K562 (cell line): ENCODE measurements around the gene LIMS1. TPM values are rescaled to one million over a fixed set of nuclear protein-coding genes. Genes with fewer than 3 reads are reported as not detected.

ENCODE experiments used
- BCL6 ChIP-seq: fragments of 250-450 bp; sonication (Bioruptor Pico); IDR thresholded peaks from 2 replicates; pipeline ENCODE4 v1.4.0; 2020
- BMI1 ChIP-seq: fragments of 150-350 bp; IDR thresholded peaks from 2 replicates; pipeline ENCODE4 v1.6.1; 2014; ENCODE audit warnings: low read length
- HCFC1 ChIP-seq: IDR thresholded peaks from 2 replicates; pipeline ENCODE4 v1.6.1; 2012; ENCODE audit warnings: low read depth, low read length, improper control_type of control experiment
- MTA3 ChIP-seq: fragments of 450-650 bp; formaldehyde crosslinking; IDR thresholded peaks from 2 replicates; pipeline ENCODE4 v1.6.1; 2017; ENCODE audit warnings: mild to moderate bottlenecking, borderline replicate concordance
- NCOA4 ChIP-seq: fragments of 450-650 bp; IDR thresholded peaks from 2 replicates; pipeline ENCODE4 v1.6.1; 2018; ENCODE audit warnings: mild to moderate bottlenecking; ENCODE audit not compliant: partially characterized antibody
- NCOA6 ChIP-seq: fragments of 450-650 bp; IDR thresholded peaks from 2 replicates; pipeline ENCODE4 v1.6.1; 2017; ENCODE audit warnings: mild to moderate bottlenecking
- NONO ChIP-seq, 2 experiments: fragments of 200-400 bp in 1 of 2; fragments of 450-650 bp in 1 of 2; formaldehyde crosslinking in 1 of 2; IDR thresholded peaks; 2 replicates each; pipeline ENCODE4 v1.6.1; 2017; ENCODE audit warnings: low read depth in 2 of 2, mild to moderate bottlenecking in 2 of 2, moderate library complexity in 2 of 2, low read length in 1 of 2
- RBFOX2 ChIP-seq: fragments of 200-400 bp; formaldehyde crosslinking; IDR thresholded peaks from 2 replicates; pipeline ENCODE4 v1.6.1; 2017; ENCODE audit warnings: low read depth, mild to moderate bottlenecking, low read length, moderate library complexity
- RBM34 ChIP-seq: fragments of 200-400 bp; formaldehyde crosslinking; IDR thresholded peaks from 2 replicates; pipeline ENCODE4 v1.6.1; 2018; ENCODE audit warnings: low read length, borderline replicate concordance; ENCODE audit not compliant: insufficient read depth
- SIN3B ChIP-seq: fragments of 450-650 bp; IDR thresholded peaks from 2 replicates; pipeline ENCODE4 v1.6.1; 2017; ENCODE audit warnings: low read depth, mild to moderate bottlenecking, moderate library complexity
- ZBED1 ChIP-seq: IDR thresholded peaks from 2 replicates; pipeline ENCODE4 v1.6.1; 2014
- ZFP1 ChIP-seq: fragments of 450-650 bp; formaldehyde crosslinking; IDR thresholded peaks from 2 replicates; pipeline ENCODE4 v1.4.0; 2020; ENCODE audit warnings: mild to moderate bottlenecking, mixed read lengths
- ZNF316 ChIP-seq: fragments of 450-650 bp; IDR thresholded peaks from 2 replicates; pipeline ENCODE4 v1.6.1; 2016
- ZNF766 ChIP-seq: fragments of 200-800 bp; sonication (Bioruptor generic); conservative IDR thresholded peaks from 2 replicates; pipeline ENCODE4 v1.6.1; 2016; ENCODE audit warnings: missing genetic modification characterization, missing compliant biosample characterization
- ZNF778 ChIP-seq: fragments of 450-650 bp; formaldehyde crosslinking; IDR thresholded peaks from 2 replicates; pipeline ENCODE4 v1.4.0; 2020; ENCODE audit warnings: mild to moderate bottlenecking, moderate library complexity
- polyA plus RNA-seq, 8 experiments: library from polyadenylated mRNA; depleted of rRNA in 4 of 8; stranded (reverse) in 5 of 8; unstranded in 3 of 8; fragments of >200 nt; fragmentation: Nextera tagmentation in 2 of 8; fragmentation: Illumina TruSeq in 1 of 8; extraction: Ambion mirVana in 2 of 8; extraction: Trizol in 1 of 8; gene quantifications; 2 replicates each; pipeline versions ENCODE4 v1.2.1 to v1.2.3, GENCODE V29; 2011 to 2014; ENCODE audit warnings: inconsistent platforms in 1 of 8, missing spikeins in 1 of 8
- total RNA-seq, 7 experiments: library from RNA; depleted of rRNA in 6 of 7; stranded (reverse); fragments of >200 nt in 6 of 7; fragmentation: Illumina TruSeq in 2 of 7; extraction: Trizol in 2 of 7; gene quantifications; 2 replicates each; pipeline versions ENCODE4 v1.2.1 to v1.2.3, GENCODE V29; 2011 to 2021; ENCODE audit warnings: low replicate concordance in 1 of 7
- TF ChIP-seq, protein P1 (sequence below): fragments of 250-450 bp; sonication (Bioruptor Pico); IDR thresholded peaks from 2 replicates; pipeline ENCODE4 v1.4.0; 2020
- TF ChIP-seq, protein P2 (sequence below): sonication (generic); formaldehyde crosslinking; IDR thresholded peaks from 2 replicates; pipeline ENCODE4 v1.9.0; 2022; ENCODE audit warnings: mild to moderate bottlenecking, missing genetic modification reagents
- TF ChIP-seq, protein P3 (sequence below): sonication (generic); formaldehyde crosslinking; IDR thresholded peaks from 2 replicates; pipeline ENCODE4 v1.8.1; 2023; ENCODE audit warnings: mild to moderate bottlenecking, missing genetic modification reagents
- TF ChIP-seq, protein P4 (sequence below): fragments of 250-450 bp; sonication (Bioruptor Pico); IDR thresholded peaks from 2 replicates; pipeline ENCODE4 v1.8.0; 2021; ENCODE audit warnings: mild to moderate bottlenecking, moderate library complexity
- TF ChIP-seq, protein P5 (sequence below): fragments of 450-650 bp; conservative IDR thresholded peaks from 2 replicates; pipeline ENCODE4 v1.6.1; 2016; ENCODE audit warnings: missing genetic modification characterization, low read depth, mild to moderate bottlenecking, missing compliant biosample characterization, moderate library complexity

Gene LIMS1
- total and polyA plus RNA-seq, 9 of the 15 experiments (the other 6 are each of a cell fraction or from before 2014, with no cell fraction given), result 52.8 to 134 (median 81.0) TPM

DNA sequence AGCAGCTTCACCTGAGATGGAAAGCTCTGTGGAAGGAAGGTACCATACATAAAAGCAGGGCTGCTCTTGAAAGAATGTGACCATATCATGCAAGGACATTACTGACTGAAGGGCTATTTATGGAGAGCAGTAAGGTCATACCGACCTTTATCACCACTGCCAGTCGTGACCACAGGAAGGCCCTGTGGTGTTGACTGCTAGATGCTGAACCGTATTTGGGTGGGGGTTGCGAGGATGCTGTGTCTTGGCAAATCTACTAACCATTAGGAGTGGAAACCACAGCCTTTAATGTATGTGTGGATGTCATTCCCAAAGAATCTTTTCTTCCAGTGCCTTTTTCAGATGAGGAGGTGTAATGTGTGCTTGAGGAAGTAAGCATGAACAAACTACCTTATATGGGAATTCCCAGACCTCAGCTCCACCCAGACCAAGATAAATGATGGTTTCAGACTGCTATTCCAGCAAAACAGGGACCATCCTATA is 60.8 kb downstream of the LIMS1 start (continued):
- TF ChIP-seq, protein P1, sequence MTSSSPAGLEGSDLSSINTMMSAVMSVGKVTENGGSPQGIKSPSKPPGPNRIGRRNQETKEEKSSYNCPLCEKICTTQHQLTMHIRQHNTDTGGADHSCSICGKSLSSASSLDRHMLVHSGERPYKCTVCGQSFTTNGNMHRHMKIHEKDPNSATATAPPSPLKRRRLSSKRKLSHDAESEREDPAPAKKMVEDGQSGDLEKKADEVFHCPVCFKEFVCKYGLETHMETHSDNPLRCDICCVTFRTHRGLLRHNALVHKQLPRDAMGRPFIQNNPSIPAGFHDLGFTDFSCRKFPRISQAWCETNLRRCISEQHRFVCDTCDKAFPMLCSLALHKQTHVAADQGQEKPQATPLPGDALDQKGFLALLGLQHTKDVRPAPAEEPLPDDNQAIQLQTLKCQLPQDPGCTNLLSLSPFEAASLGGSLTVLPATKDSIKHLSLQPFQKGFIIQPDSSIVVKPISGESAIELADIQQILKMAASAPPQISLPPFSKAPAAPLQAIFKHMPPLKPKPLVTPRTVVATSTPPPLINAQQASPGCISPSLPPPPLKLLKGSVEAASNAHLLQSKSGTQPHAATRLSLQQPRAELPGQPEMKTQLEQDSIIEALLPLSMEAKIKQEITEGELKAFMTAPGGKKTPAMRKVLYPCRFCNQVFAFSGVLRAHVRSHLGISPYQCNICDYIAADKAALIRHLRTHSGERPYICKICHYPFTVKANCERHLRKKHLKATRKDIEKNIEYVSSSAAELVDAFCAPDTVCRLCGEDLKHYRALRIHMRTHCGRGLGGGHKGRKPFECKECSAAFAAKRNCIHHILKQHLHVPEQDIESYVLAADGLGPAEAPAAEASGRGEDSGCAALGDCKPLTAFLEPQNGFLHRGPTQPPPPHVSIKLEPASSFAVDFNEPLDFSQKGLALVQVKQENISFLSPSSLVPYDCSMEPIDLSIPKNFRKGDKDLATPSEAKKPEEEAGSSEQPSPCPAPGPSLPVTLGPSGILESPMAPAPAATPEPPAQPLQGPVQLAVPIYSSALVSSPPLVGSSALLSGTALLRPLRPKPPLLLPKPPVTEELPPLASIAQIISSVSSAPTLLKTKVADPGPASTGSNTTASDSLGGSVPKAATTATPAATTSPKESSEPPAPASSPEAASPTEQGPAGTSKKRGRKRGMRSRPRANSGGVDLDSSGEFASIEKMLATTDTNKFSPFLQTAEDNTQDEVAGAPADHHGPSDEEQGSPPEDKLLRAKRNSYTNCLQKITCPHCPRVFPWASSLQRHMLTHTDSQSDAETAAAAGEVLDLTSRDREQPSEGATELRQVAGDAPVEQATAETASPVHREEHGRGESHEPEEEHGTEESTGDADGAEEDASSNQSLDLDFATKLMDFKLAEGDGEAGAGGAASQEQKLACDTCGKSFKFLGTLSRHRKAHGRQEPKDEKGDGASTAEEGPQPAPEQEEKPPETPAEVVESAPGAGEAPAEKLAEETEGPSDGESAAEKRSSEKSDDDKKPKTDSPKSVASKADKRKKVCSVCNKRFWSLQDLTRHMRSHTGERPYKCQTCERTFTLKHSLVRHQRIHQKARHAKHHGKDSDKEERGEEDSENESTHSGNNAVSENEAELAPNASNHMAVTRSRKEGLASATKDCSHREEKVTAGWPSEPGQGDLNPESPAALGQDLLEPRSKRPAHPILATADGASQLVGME (CRISPR knock-in tag), result 0 out of 2 replicates have a peak, but pooled peaks have one; percentile 14
- TF ChIP-seq BCL6 (CRISPR knock-in tag), result no peak
- TF ChIP-seq, protein P2, sequence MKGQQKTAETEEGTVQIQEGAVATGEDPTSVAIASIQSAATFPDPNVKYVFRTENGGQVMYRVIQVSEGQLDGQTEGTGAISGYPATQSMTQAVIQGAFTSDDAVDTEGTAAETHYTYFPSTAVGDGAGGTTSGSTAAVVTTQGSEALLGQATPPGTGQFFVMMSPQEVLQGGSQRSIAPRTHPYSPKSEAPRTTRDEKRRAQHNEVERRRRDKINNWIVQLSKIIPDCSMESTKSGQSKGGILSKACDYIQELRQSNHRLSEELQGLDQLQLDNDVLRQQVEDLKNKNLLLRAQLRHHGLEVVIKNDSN (CRISPR knock-in tag), result no peak
- TF ChIP-seq, protein P3, sequence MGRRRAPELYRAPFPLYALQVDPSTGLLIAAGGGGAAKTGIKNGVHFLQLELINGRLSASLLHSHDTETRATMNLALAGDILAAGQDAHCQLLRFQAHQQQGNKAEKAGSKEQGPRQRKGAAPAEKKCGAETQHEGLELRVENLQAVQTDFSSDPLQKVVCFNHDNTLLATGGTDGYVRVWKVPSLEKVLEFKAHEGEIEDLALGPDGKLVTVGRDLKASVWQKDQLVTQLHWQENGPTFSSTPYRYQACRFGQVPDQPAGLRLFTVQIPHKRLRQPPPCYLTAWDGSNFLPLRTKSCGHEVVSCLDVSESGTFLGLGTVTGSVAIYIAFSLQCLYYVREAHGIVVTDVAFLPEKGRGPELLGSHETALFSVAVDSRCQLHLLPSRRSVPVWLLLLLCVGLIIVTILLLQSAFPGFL (CRISPR knock-in tag), result no peak
- no peak for TF ChIP-seq RBM34
- no peak for TF ChIP-seq HCFC1
- no peak for TF ChIP-seq SIN3B
- 0 out of 4 replicates have a peak, but pooled peaks of 1 of the 2 experiments have one; percentile 69 for TF ChIP-seq NONO (IDR thresholded peaks at IDR 0.05; ENCODE audit: low read depth in 2 of 2, low read length in 1 of 2)
- no peak for TF ChIP-seq ZFP1 (CRISPR knock-in tag)
- peak; percentile 54 for TF ChIP-seq RBFOX2
- TF ChIP-seq ZNF778 (CRISPR knock-in tag), result no peak
- TF ChIP-seq ZBED1, result peak; percentile 93; the same call in 1 of the 2 replicates
- TF ChIP-seq ZNF316, result no peak
- TF ChIP-seq, protein P4, sequence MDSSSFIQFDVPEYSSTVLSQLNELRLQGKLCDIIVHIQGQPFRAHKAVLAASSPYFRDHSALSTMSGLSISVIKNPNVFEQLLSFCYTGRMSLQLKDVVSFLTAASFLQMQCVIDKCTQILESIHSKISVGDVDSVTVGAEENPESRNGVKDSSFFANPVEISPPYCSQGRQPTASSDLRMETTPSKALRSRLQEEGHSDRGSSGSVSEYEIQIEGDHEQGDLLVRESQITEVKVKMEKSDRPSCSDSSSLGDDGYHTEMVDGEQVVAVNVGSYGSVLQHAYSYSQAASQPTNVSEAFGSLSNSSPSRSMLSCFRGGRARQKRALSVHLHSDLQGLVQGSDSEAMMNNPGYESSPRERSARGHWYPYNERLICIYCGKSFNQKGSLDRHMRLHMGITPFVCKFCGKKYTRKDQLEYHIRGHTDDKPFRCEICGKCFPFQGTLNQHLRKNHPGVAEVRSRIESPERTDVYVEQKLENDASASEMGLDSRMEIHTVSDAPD (CRISPR knock-in tag), result peak; percentile 90
- no peak for TF ChIP-seq NCOA4
- TF ChIP-seq, protein P5, sequence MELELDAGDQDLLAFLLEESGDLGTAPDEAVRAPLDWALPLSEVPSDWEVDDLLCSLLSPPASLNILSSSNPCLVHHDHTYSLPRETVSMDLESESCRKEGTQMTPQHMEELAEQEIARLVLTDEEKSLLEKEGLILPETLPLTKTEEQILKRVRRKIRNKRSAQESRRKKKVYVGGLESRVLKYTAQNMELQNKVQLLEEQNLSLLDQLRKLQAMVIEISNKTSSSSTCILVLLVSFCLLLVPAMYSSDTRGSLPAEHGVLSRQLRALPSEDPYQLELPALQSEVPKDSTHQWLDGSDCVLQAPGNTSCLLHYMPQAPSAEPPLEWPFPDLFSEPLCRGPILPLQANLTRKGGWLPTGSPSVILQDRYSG (tag), result peak; percentile 70; the same call in 1 of the 2 replicates
- TF ChIP-seq ZNF766 (CRISPR knock-in tag), result peak; percentile 89
- peak; percentile 62 for TF ChIP-seq NCOA6
- TF ChIP-seq MTA3, result peak; percentile 93
- TF ChIP-seq BMI1, result no peak
